Stimulated activated CD4-positive, alpha-beta T cell treated with anti-CD3 and anti-CD28 coated beads, Interleukin-12 subunit alpha, Interleukin-12 subunit beta, amount 100 ng/mL, for 4 hours (primary cell): ENCODE results near the gene ZNF473.

Experiments used
- DNase-seq: peaks from one replicate; pipeline ENCODE4 v3.0.0-alpha.2; 2020

The ZNF473 gene

DNA sequence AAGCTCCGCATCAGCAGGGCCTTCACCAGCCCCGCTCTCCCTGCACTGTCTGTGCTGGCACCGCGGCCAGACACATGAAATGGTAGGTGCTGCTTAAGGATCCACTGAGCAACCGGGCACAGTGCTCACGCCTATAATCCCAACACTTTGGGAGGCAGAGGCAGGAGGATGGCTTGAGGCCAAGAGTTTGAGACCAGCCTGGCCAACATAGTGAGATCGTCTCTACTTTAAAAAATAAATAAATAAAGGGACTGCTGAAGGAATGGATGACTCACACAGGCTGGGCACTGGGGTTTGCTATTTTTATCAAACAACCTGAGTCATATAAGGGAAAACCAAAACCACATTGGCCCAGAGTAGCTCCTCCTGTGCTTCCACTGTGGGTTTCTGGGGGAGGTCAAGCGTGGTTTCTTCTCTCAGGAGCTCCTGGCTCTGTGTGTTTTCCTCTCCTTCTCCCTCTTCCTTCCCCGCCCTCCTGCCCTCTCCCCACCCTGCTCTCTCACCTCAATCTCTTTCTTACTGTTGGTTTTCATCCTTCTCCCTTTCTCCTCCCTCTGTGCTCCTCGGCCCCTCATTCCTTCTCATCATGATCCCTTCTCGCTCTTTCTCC is 21.9 kb upstream of the ZNF473 start:
- DNase-seq, result no peak

DNA sequence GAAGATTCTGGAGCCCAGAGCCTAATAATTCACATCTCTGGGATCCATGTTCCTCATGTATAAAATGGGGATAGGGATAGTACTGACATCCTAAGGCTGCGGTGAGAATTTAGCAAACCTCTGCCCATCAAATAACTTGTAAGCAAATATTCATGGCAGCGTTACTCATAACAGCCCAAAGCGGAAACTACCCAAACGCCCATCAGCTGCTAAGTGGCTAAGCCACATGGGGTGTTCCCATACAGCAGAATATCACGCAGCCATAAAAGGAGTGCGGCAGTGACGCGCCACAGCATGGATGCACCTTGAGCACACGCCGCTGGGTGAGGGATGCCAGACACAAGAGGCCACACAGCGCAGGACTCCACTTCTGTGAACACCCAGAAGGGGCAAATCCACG is 20.4 kb upstream of the ZNF473 start:
- no peak for DNase-seq

DNA sequence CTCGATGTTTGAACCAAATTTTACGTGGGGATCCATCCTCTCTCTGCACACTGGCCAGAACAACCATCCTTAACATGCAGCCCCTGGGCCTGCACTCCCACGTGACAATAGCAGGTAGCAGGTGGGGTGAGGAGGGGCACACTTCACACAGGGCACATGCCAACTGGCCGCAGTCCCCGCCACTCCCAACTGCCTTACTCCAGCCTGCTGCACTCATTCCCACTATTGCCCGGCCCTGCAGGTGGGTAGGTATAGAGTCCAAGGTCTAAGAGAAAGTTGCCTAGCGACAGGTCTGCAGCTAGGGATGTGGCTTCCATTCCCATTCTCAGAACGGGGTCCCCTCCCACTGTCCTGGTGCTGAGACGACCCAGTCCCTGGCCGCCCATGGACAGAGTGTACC is 18.6 kb upstream of the ZNF473 start:
- DNase-seq, result no peak

DNA sequence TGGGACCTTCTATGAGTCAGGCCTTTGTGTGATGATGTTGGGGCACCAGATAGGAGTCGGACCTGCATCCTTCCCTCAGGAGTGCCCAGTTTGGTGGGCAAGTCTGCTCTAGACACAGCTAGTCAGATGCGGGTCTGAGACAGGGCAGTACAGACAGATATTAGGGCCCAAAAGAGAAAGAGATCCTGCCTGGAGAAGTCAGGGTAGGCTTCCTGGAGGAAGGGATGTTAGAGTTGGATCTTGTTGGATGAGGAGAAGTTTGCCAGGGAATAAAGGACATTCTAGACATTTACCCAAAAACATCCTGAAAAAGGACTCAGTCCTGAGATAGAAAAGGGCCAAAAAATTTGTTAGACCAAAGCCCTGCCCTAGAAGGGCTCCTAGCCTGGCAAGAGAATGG is 17.9 kb upstream of the ZNF473 start:
- no peak for DNase-seq

DNA sequence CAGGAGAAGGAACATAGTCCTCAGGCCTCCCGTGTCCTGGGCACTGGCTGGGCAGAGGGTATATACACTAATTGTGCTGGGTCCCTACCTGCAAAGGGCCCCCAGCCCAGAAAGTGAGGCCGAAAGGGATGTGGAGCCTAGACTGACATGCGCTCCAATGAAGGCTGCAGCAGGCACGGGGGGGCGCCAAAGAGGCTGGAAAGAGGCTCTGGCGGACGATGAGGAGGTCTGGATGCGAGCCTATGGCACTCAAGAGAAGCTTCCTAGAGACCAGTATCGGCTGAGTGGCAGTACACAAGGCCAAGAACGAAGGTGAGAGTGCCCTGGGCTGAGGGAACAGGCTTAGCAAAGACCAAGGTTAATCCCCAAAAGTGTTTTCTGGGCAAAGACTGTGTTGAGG is 17.3 kb upstream of the ZNF473 start:
- no peak for DNase-seq

DNA sequence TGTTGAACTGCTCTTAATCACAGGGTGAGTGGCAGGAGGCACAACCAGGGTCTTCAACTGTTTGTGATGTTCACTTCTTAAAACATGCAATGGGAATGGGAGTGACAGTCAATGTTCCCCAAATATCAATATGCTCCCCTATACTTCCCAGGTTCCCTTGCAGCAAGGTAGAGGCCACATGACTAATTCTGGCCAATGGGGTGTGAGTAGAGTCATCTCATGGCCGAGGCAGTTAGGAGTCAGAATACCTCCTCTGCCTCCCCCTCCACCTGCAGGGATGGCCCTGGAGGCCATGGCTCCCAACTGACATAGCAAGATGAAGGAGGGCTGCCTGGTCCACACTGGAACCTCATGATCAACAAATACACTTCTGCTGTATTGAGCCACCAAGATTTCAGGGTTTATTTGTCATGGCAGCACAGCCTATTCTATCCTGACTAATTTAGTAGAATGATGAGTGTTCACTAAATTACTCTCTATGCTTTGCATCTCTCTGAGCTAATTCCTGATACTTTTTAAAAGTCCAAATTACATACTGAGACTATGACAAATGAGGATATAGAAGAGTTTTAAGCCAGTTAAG is 9.5 kb upstream of the ZNF473 start:
- DNase-seq, result no peak

DNA sequence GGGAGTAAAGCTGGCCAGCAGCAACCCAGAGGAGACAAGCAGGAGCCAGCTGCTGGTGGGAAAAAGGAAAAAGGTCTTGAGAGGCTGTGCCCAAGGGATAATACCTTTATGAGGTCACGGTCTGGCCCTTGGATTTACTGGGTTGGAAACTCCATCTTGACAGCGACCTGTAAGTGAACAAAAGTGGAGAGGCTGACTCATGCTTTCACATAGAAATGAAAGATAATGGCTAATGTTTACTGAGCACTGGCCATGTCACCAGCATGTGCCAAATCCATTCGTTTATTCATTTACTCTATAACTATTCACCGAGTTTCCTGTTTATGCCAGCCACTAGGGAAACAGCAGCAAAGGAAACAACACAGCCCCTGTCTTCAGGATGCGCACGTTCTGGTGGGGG is 5.3 kb upstream of the ZNF473 start:
- DNase-seq, result no peak

DNA sequence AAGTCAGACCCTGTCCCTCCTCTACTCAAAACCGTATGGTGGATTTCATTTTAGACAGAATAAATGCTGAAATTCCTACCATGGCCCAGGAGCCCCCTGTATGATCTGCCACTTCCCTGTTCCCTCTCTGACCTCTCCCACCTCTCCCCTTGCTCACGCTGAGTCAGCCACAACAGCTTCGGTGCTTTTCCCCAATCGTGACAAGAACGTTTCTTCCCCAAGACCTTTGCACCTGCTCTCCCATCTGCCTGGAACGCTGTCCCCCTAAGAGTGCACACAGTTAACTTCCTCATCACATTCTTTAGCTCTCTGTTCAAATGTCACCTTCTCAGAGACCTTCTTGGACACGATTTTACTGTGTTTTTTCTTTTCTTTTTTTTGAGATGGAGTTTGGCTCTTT is 3.0 kb upstream of the ZNF473 start:
- no peak for DNase-seq

DNA sequence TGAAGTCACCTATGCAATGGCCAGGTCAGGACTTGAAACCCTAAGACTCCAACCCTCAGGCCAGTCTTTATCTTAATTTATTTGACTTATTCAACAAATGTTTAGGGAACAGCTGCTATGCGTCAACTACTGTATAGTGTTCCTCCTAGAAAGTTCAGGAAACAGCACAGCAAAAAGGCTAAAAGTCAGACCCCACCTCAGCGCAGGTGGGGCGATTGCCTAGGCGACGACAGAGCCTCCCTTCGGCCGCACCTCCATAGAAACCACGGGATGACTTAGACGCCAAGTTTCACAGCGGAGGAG is 1.1 kb upstream of the ZNF473 start:
- DNase-seq, result no peak

DNA sequence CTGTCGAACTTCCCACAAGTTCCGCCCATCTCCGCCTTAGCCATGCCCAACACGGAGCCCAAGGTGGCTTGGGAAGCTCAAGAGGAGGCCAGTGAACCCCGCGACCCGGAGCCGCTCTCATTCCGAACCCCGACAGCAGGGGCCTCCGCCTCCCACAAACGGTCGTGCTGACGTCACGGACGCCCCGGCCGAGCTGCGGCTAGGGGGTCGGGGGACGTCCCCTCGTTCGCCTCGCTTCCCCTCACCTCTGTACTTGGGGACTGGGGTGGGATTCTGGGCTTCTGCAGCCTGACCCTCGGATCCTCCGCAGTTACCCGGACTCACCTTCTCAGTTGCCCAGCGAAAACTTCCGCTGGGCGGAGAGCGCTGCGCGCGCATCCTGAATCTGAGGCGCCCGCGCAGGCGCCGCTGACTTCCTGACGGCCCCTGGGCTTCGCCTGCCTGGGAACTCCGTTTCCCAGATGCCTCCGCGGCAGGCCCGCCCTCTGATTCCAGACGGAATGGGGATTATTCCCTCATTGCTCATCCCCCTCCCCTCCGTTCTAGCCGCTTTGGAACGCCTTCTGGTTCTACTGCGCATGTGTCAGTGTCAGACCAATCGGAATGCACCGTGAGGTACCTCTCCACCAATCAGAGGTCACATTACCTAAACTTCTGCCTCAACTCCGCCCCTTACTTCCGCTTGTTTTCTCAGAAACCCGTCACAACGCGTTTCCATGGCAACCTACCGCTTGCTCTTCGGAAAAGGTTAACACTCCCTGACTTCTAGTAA is 597 bp upstream of the ZNF473 start, which contains the start of gene VRK3:
TSS of gene VRK3 (minus strand) at position 351 of the 772 bp plus-strand sequence. CDS start 9,210 bp downstream, outside the sequence.
- peak; percentile 93 for DNase-seq

DNA sequence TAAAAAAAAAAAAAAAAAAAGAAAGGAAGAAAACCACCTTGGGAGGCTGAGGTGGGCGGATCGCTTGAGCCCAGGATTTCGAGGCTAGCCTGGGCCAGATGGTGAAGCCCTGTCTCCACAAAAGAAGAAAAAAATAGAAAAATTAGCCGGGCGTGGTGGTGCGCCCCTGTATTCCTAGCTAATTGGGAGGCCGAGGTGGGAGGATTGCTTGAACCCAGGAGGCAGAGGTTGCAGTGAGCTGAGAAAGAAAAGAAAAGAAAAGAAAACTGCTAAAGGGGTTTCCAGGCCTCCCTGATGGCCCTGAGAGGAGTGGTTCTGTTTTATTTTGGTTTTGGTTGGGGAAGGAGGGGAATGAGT is 723 bp downstream of the ZNF473 start:
- no peak for DNase-seq

DNA sequence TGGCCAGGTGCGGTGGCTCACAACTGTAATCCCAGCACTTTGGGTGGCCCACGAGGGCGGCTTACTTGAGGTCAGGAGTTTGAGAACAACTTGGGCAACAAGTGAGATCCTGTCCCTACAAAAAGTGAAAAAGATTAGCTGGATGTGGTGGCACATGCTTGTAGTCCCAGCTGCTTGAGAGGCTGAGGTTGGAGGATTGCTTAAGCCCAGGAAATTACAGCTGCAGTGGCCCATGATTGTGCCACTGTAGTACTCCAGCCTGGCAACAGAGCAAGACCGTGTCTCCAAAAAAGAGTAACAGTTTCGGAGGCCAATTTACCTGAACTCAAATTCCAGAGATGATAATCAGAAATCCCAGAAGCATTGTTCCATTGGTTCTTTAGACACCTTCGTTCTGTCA is 4.4 kb downstream of the ZNF473 start:
- no peak for DNase-seq

DNA sequence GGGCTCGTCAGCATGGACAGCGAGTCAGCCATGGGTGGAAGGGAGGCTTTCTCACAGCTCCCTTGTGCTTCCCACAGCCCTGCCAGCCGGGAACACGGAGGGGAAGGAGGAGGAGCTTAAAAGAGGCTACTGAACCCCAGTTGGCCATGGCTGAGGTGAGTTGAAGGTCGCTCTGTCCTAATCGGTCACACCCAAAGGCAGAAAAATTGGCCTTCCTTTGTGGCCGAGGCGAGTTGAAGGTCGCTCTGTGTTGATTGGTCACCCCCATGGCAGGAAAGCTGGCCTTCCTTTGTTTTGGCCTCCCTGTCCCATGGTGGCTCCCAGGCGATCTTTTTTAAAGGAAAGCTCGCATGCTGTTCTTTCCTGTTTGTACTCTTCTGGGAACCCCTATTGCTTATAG is 5.1 kb downstream of the ZNF473 start:
- no peak for DNase-seq

DNA sequence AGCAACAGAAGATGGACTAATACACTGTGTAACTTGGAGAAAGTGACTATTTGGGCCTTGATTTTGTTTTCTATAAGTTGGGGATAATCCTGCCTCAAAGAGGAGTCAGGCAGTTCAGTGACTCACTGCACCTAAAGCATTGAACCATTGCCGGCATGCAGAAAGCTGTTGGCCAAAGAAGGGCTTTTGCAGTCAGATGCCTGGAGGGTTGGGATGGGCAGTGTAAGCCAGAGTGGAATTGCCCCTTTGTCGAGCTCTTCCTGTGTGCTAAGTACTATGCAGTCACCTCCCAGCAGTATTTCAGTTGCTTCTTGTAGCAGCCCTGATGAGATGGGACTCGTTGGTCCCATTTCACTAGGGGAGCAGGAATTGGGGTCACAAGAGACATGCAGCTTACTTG is 11.1 kb downstream of the ZNF473 start:
- DNase-seq, result no peak

DNA sequence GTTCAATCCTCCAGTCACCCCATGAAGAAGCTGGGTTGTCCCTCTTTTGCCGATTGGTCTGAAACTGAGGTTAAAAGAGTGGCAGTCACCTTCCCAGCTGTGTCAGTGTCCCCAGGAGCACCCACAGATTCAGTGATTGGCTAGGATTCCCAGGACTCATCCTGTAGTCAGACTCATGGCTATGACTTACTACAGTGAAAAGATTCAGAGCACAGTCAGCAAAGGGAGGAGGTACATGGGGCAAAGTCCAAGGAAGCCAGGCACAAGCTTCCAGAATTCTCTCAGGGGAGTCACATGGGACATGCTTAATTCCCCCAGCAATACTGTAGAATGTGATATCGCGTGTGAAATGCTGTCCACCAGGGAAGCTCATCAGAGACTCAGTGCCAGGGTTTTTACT is 14.2 kb downstream of the ZNF473 start:
- DNase-seq, result no peak

DNA sequence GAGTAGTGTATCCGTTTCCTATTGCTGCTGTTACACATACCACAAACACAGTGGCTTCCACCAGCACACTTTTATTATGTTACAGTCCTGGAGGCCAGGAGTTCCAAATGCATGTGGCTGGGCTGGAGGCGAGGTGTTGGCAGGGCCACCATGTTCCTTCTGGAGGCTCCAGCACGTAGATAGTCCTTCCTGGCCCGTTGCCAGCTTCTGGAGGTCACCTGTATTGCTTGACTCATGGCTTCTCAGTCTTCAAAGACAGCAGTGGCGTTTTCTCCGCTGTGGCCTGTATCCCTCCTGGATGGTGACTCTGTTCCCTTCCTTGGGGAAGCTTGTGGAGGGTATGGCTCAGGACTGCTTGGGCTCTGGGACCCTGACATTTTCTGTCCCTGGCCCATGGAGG is 15.2 kb downstream of the ZNF473 start:
- no peak for DNase-seq

DNA sequence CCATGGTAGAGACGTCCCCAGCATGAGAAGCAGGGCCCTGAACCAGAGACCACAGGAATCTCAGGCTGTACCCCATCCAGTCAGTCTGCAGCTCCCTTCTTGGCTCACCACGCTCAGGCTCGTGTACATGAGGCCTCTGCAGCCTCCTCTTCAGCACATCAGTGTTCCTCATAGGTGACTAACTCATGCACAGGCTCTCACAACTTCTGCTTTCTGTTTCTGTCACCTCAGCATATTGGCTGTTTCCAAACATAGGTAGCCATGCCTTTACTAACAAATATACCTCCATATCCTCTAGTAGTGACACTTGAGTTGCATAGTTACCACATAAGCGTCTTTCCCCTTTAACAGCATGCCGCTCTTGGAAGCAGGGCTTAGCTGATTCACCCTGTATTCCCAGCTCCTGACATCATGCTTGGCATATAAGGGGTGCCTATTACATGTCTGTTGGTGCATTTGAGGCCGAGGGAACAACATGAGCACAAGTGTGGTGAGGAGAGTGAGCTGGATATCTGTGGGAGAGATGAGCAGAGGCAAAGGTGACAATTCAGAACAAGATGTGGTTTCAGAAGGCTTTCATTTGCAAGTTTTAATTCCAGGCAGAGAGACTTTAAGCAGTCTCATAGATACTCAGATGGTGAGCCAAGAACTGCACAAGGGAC is 16.7 kb downstream of the ZNF473 start:
- DNase-seq, result no peak

DNA sequence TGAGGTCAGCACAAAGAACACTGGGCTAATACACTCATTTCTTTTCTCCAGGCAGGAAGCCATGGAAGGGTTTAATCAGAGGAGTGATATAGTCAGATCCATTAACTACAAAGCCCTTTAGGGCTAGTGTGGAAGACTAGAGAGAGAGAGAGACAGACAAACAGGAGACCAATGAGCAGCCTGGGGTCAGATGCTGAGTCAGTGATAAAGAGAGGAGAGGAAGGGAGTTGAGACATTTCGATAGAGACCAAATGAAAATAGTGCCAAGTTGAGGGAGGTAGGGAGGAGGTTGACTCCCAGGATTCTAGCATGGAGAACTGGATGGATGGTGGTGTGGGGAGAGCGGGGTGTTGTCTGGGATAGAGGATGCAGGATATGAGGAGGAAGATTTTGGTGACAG is 18.2 kb downstream of the ZNF473 start:
- DNase-seq, result no peak

DNA sequence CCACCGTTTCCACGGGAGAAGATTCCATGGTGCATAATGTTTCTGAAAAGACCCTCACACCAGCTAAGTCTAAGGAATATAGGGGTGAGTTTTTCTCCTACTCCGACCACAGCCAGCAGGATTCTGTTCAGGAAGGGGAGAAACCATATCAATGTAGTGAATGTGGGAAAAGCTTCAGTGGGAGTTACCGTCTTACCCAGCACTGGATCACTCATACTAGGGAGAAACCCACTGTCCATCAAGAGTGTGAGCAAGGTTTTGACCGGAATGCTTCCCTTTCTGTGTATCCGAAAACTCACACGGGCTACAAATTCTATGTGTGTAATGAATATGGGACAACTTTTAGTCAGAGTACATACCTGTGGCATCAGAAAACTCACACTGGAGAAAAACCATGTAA is 19.1 kb downstream of the ZNF473 start:
- DNase-seq, result no peak

DNA sequence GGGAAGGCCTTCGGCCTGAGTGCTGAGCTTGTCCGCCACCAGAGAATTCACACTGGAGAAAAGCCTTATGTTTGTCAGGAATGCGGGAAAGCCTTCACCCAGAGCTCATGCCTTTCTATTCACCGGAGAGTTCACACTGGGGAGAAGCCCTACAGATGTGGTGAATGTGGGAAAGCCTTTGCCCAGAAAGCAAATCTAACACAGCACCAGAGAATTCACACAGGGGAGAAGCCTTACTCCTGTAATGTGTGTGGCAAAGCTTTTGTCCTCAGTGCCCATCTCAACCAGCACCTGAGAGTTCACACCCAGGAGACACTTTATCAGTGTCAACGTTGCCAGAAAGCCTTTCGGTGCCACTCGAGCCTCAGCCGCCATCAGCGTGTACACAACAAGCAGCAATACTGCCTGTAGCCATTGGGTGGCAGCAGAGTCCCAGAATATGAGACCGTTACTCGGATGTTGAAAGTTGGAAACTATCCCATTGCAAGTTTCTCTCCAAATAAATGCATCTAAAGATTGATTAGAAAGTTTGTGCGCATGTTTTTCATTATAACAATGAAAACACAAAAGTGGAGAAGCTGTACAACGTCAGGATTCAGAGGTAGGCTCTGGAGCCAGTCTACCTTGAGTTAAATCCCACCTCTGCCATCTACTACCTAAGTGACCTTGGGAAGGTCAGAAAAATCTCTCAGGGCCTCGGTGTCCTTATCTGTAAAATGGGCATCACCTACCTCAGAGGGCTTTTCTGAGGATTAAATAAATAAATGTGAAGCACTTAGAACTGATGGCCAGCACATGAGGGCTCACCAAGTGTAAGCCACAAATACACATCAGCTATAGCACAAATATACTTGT is 21.1 kb downstream of the ZNF473 start:
- DNase-seq, result peak; percentile 56

DNA sequence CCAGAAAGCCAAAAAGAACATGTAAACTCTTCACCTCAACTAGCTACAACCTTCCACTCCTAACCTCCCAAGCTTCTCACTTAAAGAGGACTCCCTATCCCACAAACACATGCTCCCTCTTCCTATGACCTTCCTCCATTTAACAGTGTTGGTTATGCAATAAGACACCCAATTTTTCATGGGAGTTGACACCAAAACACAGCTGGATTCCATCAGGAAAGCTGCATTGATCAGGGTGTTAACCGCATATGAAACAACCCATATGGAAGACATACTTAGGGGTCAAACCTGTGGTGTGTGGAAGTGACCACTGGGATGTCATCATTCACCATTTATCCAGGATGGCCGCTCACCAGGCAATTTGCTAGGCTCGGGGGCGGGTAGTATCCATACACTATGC is 21.9 kb downstream of the ZNF473 start:
- DNase-seq, result no peak

DNA sequence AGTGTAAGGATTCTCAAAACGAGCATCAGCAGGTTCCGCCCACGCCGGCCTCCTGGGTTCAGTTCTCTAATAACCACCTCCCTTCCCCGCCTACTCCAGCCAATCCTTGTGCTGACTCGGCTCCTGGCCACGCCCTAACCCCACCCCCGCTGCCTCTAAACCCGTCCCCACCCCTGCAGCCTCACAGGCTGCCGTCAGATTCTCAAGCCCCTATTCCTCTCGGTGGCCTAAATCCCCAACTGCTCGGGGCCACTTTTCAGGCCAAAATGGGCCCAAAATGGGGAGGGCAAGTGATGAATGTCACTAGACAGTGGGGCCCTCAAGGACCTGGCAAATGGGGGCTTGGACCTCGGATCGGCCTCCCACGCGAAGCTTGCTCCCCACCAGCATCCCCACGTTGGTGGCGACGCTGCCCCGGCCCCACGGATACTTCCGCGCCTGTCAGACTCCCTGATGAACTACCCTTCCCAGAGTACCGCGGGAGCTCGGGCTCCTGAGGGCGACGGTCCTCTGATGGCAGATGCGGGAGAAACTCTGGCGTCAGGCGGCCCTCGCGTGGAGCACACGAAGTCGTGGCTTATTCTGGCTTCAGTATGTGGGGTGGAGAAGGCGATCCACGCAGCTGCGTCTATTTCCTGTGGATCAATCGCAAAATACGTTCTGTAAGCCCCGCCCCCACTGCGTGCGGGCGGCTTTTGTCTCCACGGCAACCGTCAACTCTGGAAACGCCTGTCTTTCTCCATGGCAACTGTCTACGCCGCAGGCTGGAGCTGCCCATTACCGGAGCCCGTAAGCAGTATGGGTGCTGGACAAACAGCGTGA is 24.8 kb downstream of the ZNF473 start:
- DNase-seq, result peak; percentile 84
